H1 (cell line): Measurements from ENCODE around the gene BPI. TPM values are rescaled to one million over a fixed set of nuclear protein-coding genes. Genes with fewer than 3 reads are reported as not detected.

Source experiments
- ASH2L ChIP-seq: fragments of 200-600, 300-600 bp; sonication (generic); IDR thresholded peaks from one replicate; pipeline ENCODE4 v1.7.1; 2017; ENCODE audit warnings: low read length
- EGR1 ChIP-seq: IDR thresholded peaks from 2 replicates; pipeline ENCODE4 v1.6.1; 2011; ENCODE audit warnings: low read depth, low read length, borderline replicate concordance
- HDAC6 ChIP-seq: IDR thresholded peaks from one replicate; pipeline ENCODE4 v1.7.1; 2012; ENCODE audit warnings: low read depth, mild to moderate bottlenecking, inconsistent platforms, low read length, moderate library complexity
- KDM1A ChIP-seq: fragments of 200-600, 300-600 bp; sonication (generic); IDR thresholded peaks from 2 replicates; pipeline ENCODE4 v1.7.1; 2016; ENCODE audit warnings: mild to moderate bottlenecking, low read length, borderline replicate concordance
- RAD21 ChIP-seq, 2 experiments: IDR thresholded peaks in 1 of 2; conservative IDR thresholded peaks in 1 of 2; 2 replicates each; pipeline ENCODE4 v1.6.1; 2011; ENCODE audit warnings: low read depth in 2 of 2, low read length in 2 of 2, improper control_type of control experiment in 1 of 2, inconsistent platforms in 1 of 2, mild to moderate bottlenecking in 1 of 2, moderate library complexity in 1 of 2
- SUZ12 ChIP-seq: fragments of 200-600 bp; sonication (generic); IDR thresholded peaks from 2 replicates; pipeline ENCODE4 v1.6.1; 2012; ENCODE audit warnings: mild to moderate bottlenecking, inconsistent platforms, low read length, moderate library complexity, mixed read lengths
- polyA plus RNA-seq, 7 experiments: library from polyadenylated mRNA; depleted of rRNA in 3 of 7; stranded (reverse) in 5 of 7; unstranded in 2 of 7; fragments of >200 nt in 5 of 7; fragments of 200-250 nt in 2 of 7; gene quantifications; 1 replicate in 5 of 7; 2 replicates in 1 of 7; 4 replicates in 1 of 7; pipeline versions ENCODE4 v1.2.1 to v1.2.3, GENCODE V29; 2011 to 2013; ENCODE audit warnings: missing spikeins in 2 of 7, mixed read lengths in 2 of 7
- total RNA-seq: library from RNA; stranded (reverse); fragmentation: NEBNext Ultra II Directional; extraction: Animal tissue kit (Norgen Biotek cat#: 25700); gene quantifications from 2 replicates; pipeline ENCODE4 v1.2.1, GENCODE V29; 2021

BPI gene
- total and polyA plus RNA-seq, 2 of the 8 experiments (the other 6 are each of a cell fraction or from before 2014, with no cell fraction given), result not detected

DNA sequence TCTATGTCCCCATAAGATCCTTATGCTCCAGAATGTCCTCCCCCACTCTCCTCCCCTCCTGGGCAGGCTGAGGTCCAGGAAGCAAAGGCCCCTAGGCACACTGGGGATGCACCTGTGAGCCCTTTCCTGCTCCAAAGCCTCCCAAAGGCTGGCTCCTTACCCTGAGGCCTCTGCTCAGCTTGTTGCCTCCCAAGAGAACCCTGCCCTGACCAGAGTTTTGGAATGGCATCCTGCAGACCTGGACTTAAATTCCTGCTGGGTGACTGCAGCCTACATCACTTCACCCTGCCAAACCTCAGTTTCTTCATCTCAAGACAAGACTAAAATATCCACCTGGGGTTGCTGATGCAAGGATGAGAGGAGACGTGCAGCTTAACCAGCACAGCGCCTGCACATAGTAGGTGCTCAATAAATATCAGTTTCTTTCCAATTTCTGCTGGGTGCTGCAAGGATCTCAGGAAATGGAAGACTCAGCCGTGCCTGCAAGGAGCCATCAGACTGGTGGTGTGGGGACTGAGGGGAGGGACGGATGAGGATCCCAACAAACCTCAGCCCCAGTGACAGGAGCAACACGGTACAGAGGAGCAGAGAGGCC lies 40.2 kb downstream of the BPI start (continued):
- TF ChIP-seq EGR1 (no peak), HDAC6 (no peak), KDM1A (no peak), SUZ12 (no peak), RAD21 (IDR thresholded peaks at IDR 0.05 in 1 of 2, conservative IDR thresholded peaks at IDR 0.05 in 1 of 2; ENCODE audit: low read depth in 2 of 2, low read length in 2 of 2) (no peak), ASH2L (no peak)
